ENCODE data around the gene DHX58. TPM values are rescaled to one million over a fixed set of nuclear protein-coding genes. Genes with fewer than 3 reads are reported as not detected.

Gene DHX58
- total RNA-seq, 1 donor from 2014 or later: 3.1 TPM

- no peak for DNase-seq
- H3K9me3 ChIP-seq (replicated peaks): no peaks in the 10 kb centered on the region
- TF ChIP-seq CTCF (IDR thresholded peaks at IDR 0.05; ENCODE audit: borderline replicate concordance): no peak
- peaks cover 98% of the 10 kb centered on the region for H3K4me1 ChIP-seq
- intact Hi-C loops (cut with micrococcal nuclease): no loop called here
- peak overlapping the region; percentile 90 for H3K27ac ChIP-seq (replicated peaks)
- no peaks in the 10 kb centered on the region for H3K36me3 ChIP-seq
- no peaks in the 10 kb centered on the region for H3K27me3 ChIP-seq (ENCODE audit: low read depth)
- peak overlapping the region; percentile 52 for H3K4me3 ChIP-seq
These were observed 24.1 kb upstream of the DHX58 start for GRCh38 chr17:42136654-42137051.

- intact Hi-C loops (cut with micrococcal nuclease): no loop called here
- DNase-seq: peak; percentile 75
- TF ChIP-seq CTCF (IDR thresholded peaks at IDR 0.05; ENCODE audit: borderline replicate concordance): no peak
- Histone ChIP-seq H3K36me3 (no peaks in the 10 kb centered on the region), H3K9me3 (replicated peaks) (no peaks in the 10 kb centered on the region), H3K4me1 (peaks cover 98% of the 10 kb centered on the region), H3K27me3 (ENCODE audit: low read depth) (no peaks in the 10 kb centered on the region), H3K4me3 (peak overlapping the region; percentile 52), H3K27ac (replicated peaks) (peak overlapping the region; percentile 90)
These were observed 23.4 kb upstream of the DHX58 start for GRCh38 chr17:42135664-42136653.

- Histone ChIP-seq H3K27me3 (ENCODE audit: low read depth) (no peaks in the 10 kb centered on the region), H3K4me1 (peaks cover 100% of the 10 kb centered on the region), H3K36me3 (peaks cover 6% of the 10 kb centered on the region), H3K4me3 (peak overlapping the region; percentile 52), H3K9me3 (replicated peaks) (no peaks in the 10 kb centered on the region), H3K27ac (replicated peaks) (peak overlapping the region; percentile 90)
- TF ChIP-seq CTCF (IDR thresholded peaks at IDR 0.05; ENCODE audit: borderline replicate concordance): no peak
- no peak for DNase-seq
- intact Hi-C loops (cut with micrococcal nuclease): no loop called here
These were observed 22.6 kb upstream of the DHX58 start for GRCh38 chr17:42135151-42135550.

GRCh38 chr17:42133461-42134041, 21.0 kb upstream of the DHX58 start:
- H3K27me3 ChIP-seq (ENCODE audit: low read depth): no peaks in the 10 kb centered on the region
- peaks cover 22% of the 10 kb centered on the region for H3K36me3 ChIP-seq
- peaks cover 100% of the 10 kb centered on the region for H3K4me1 ChIP-seq
- no peaks in the 10 kb centered on the region for H3K9me3 ChIP-seq (replicated peaks)
- intact Hi-C loops (cut with micrococcal nuclease): no loop called here
- H3K27ac ChIP-seq (replicated peaks): peak overlapping the region; percentile 90
- no peak for TF ChIP-seq CTCF (IDR thresholded peaks at IDR 0.05; ENCODE audit: borderline replicate concordance)
- peak overlapping the region; percentile 30 for H3K4me3 ChIP-seq
- DNase-seq: no peak

GRCh38 chr17:42132941-42133340, 20.4 kb upstream of the DHX58 start:
- Histone ChIP-seq H3K36me3 (peaks cover 28% of the 10 kb centered on the region), H3K27me3 (ENCODE audit: low read depth) (no peaks in the 10 kb centered on the region), H3K9me3 (replicated peaks) (no peaks in the 10 kb centered on the region), H3K27ac (replicated peaks) (peak overlapping the region; percentile 90), H3K4me1 (peaks cover 100% of the 10 kb centered on the region), H3K4me3 (peak overlapping the region; percentile 30)
- intact Hi-C loops (cut with micrococcal nuclease): no loop called here
- no peak for TF ChIP-seq CTCF (IDR thresholded peaks at IDR 0.05; ENCODE audit: borderline replicate concordance)
- DNase-seq: peak; percentile 52

All from left ventricle myocardium inferior (tissue), 1 donor.